HL-60 (cell line): ENCODE results near the gene OSGEPL1.

Source experiments
- CTCF ChIP-seq: IDR thresholded peaks from one replicate; pipeline ENCODE4 v1.5.1; 2011; ENCODE audit warnings: low read length, control low read depth, inconsistent platforms; ENCODE audit not compliant: insufficient read depth
- POLR2AphosphoS5 ChIP-seq: IDR thresholded peaks from 2 replicates; pipeline ENCODE4 v1.6.1; 2012; ENCODE audit warnings: low read depth
- SPI1 ChIP-seq: IDR thresholded peaks from 2 replicates; pipeline ENCODE4 v1.6.1; 2012; ENCODE audit warnings: low read depth, mild to moderate bottlenecking, borderline replicate concordance

GRCh38 chr2:189723192-189723591 is 39.4 kb downstream of the OSGEPL1 start:
- no peak for TF ChIP-seq CTCF
- TF ChIP-seq SPI1 = no peak
- TF ChIP-seq POLR2AphosphoS5 = no peak
